CD4-positive, alpha-beta T cell (primary cell): Measurements from ENCODE around the gene LIG4. TPM values are rescaled to one million over a fixed set of nuclear protein-coding genes. Genes with fewer than 3 reads are reported as not detected.

ENCODE experiments used
- ATAC-seq: fragments of 200-7000 bp; cut with Tn5 transposase; one replicate; pipeline ENCODE4 v1.10.0; 2022; ENCODE audit warnings: mild to moderate bottlenecking; ENCODE audit not compliant: poor library complexity
- CTCF ChIA-PET: fragments of 350-600 bp; sonication (Branson Sonifier 250); formaldehyde crosslinking; loops from one replicate; lab custom pipeline; 2021; ENCODE audit warnings: antibody characterized with exemption, inconsistent platforms; lab: Charles Lee
- POLR2A ChIA-PET: fragments of 350-600 bp; sonication (Branson Sonifier 250); formaldehyde crosslinking; loops from one replicate; lab custom pipeline; 2021; ENCODE audit warnings: antibody characterized with exemption, inconsistent platforms; lab: Charles Lee
- DNase-seq, 14 experiments: peaks; one replicate each; pipeline ENCODE4 v3.0.0-alpha.2; 2013 to 2020; ENCODE audit warnings: mixed read lengths in 2 of 14
- H3K27ac ChIP-seq, 2 donors: one replicate each; pipeline versions ENCODE4 v1.5.1 to v1.7.0; 2013; ENCODE audit warnings: low read length in 2 of 2, low read depth in 1 of 2, mild to moderate bottlenecking in 1 of 2
- H3K27me3 ChIP-seq, 2 experiments: 1 replicate in 1 of 2; 2 replicates in 1 of 2; pipeline versions ENCODE4 v1.6.1 to v1.7.0; 2013; ENCODE audit warnings: low read length in 2 of 2, control low read depth in 1 of 2, mild to moderate bottlenecking in 1 of 2, moderate library complexity in 1 of 2; ENCODE audit not compliant: insufficient read depth in 2 of 2, control insufficient read depth in 1 of 2
- H3K36me3 ChIP-seq: one replicate; pipeline ENCODE4 v1.6.1; 2013; ENCODE audit warnings: low read length, control low read depth; ENCODE audit not compliant: insufficient read depth
- H3K4me1 ChIP-seq: one replicate; pipeline ENCODE4 v1.6.1; 2013; ENCODE audit warnings: low read length, control low read depth; ENCODE audit not compliant: insufficient read depth
- H3K4me3 ChIP-seq: one replicate; pipeline ENCODE4 v1.5.1; 2013; ENCODE audit warnings: mild to moderate bottlenecking, low read length, moderate library complexity
- H3K9me3 ChIP-seq, 2 experiments: 1 replicate in 1 of 2; 2 replicates in 1 of 2; pipeline versions ENCODE4 v1.6.1 to v1.7.0; 2013; ENCODE audit warnings: low read length in 2 of 2, mild to moderate bottlenecking in 2 of 2, control low read depth in 1 of 2, moderate library complexity in 1 of 2; ENCODE audit not compliant: control insufficient read depth in 1 of 2, insufficient read depth in 1 of 2
- H3K27ac Mint-ChIP-seq: one replicate; pipeline ENCODE4 v1.8.0; 2020; ENCODE audit warnings: mixed read lengths
- H3K27me3 Mint-ChIP-seq: one replicate; pipeline ENCODE4 v1.8.0; 2021; ENCODE audit warnings: mixed read lengths
- H3K36me3 Mint-ChIP-seq: one replicate; pipeline ENCODE4 v1.8.0; 2021; ENCODE audit warnings: low read depth, mixed read lengths
- H3K4me1 Mint-ChIP-seq: one replicate; pipeline ENCODE4 v1.8.0; 2021; ENCODE audit warnings: low read depth, mixed read lengths
- H3K4me3 Mint-ChIP-seq: one replicate; pipeline ENCODE4 v1.8.0; 2020; ENCODE audit warnings: mild to moderate bottlenecking, mixed read lengths
- H3K9me3 Mint-ChIP-seq: one replicate; pipeline ENCODE4 v1.8.0; 2020; ENCODE audit warnings: mixed read lengths
- intact Hi-C, 2 experiments: fragments of 100-400 bp; cut with DNase I in 1 of 2; cut with micrococcal nuclease in 1 of 2; formaldehyde crosslinking; loops; one replicate each; pipeline versions ENCODE4 v1.15.1 to v1.9.0; 2023 to 2025; cut with DNase I, micrococcal nuclease
- total RNA-seq, 174 experiments: library from RNA in 2 of 174; stranded (reverse) in 2 of 174; gene quantifications; one replicate each; pipeline ENCODE4 v1.2.3 and lab custom pipeline; 2021 to 2026
- TF ChIP-seq, protein P1 (sequence below): fragments of 200-600 bp; IDR thresholded peaks from one replicate; pipeline ENCODE4 v1.8.0; 2022; ENCODE audit warnings: antibody characterized with exemption, mild to moderate bottlenecking

The LIG4 gene
- total RNA-seq, 2 experiments from 2014 or later, result 1.5 to 1.6 TPM

DNA sequence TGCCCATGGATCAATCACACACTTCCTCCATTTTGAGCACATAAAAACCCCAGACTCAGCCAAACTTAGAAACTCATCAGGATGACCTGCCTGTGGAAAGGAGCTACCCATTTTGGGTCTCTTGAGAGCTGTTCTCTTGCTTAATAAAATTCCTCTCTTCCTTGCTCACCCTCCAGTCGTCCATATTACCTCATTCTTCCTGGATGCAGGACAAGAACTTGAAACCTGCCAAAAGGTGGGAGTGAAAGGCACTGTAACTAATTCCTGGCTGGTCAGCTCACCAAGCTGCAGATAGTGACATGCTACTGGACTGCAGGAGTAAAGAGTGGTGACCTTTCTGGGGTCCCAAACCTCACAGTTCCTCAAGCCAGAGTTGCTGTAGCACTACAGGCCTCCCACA is 20.2 kb downstream of the LIG4 start:
- no peak for DNase-seq
- TF ChIP-seq, protein P1, sequence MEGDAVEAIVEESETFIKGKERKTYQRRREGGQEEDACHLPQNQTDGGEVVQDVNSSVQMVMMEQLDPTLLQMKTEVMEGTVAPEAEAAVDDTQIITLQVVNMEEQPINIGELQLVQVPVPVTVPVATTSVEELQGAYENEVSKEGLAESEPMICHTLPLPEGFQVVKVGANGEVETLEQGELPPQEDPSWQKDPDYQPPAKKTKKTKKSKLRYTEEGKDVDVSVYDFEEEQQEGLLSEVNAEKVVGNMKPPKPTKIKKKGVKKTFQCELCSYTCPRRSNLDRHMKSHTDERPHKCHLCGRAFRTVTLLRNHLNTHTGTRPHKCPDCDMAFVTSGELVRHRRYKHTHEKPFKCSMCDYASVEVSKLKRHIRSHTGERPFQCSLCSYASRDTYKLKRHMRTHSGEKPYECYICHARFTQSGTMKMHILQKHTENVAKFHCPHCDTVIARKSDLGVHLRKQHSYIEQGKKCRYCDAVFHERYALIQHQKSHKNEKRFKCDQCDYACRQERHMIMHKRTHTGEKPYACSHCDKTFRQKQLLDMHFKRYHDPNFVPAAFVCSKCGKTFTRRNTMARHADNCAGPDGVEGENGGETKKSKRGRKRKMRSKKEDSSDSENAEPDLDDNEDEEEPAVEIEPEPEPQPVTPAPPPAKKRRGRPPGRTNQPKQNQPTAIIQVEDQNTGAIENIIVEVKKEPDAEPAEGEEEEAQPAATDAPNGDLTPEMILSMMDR, result no peak
- Mint-ChIP-seq H3K9me3 (peaks cover 16% of the 10 kb centered on the region), H3K27ac (no peak overlapping the region), H3K36me3 (no peaks in the 10 kb centered on the region), H3K27me3 (peaks cover 25% of the 10 kb centered on the region), H3K4me3 (no peak overlapping the region), H3K4me1 (no peaks in the 10 kb centered on the region)
- Histone ChIP-seq H3K9me3 (peaks cover 12 to 20% of the 10 kb centered on the region in 2 experiments), H3K27ac (no peak overlapping the region), H3K27me3 (peaks cover 0 to 7% of the 10 kb centered on the region in 2 experiments), H3K4me3 (no peak overlapping the region), H3K4me1 (no peaks in the 10 kb centered on the region), H3K36me3 (no peaks in the 10 kb centered on the region)
- intact Hi-C loops, result no loop called here
- ChIA-PET CTCF (no interaction called here), POLR2A (no interaction called here)
- ATAC-seq, result no peak

DNA sequence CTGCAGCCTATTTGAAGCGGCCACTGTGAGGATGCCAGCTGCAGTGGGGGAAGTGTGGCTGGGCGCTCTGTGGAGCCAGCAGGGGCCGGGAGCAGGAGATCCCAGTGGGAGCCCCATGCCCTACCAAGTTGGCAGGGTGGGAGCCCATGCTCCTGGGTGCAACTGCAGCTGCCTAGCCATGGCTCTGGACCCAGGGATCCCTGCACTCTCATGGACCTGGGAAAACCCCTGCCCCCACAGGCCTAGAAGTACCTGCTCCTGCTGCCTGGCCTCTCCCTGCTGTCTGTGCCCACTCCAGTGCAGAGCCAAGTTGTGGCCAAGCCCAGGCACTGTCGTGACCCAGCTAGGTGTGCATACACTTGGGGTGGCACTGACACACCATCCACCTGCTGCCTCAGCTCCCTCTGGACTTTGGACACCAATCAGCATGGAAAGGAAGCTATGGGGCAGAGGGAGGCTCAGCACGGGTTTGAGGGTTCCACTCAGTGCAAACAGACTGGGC is 20.9 kb downstream of the LIG4 start:
- peaks cover 30% of the 10 kb centered on the region for H3K27me3 Mint-ChIP-seq
- no peaks in the 10 kb centered on the region for H3K36me3 Mint-ChIP-seq
- ChIA-PET POLR2A (no interaction called here), CTCF (no interaction called here)
- intact Hi-C loops, result no loop called here
- ATAC-seq (no peak), DNase-seq (no peak)
- H3K9me3 Mint-ChIP-seq, result peaks cover 16% of the 10 kb centered on the region
- Histone ChIP-seq H3K4me1 (no peaks in the 10 kb centered on the region), H3K27me3 (peaks cover 0 to 7% of the 10 kb centered on the region in 2 experiments), H3K4me3 (no peak overlapping the region), H3K36me3 (no peaks in the 10 kb centered on the region), H3K9me3 (peaks cover 12 to 20% of the 10 kb centered on the region in 2 experiments), H3K27ac (no peak overlapping the region)
- no peak overlapping the region for H3K27ac Mint-ChIP-seq
- TF ChIP-seq, protein P1, result no peak
- no peaks in the 10 kb centered on the region for H3K4me1 Mint-ChIP-seq
- no peak overlapping the region for H3K4me3 Mint-ChIP-seq

DNA sequence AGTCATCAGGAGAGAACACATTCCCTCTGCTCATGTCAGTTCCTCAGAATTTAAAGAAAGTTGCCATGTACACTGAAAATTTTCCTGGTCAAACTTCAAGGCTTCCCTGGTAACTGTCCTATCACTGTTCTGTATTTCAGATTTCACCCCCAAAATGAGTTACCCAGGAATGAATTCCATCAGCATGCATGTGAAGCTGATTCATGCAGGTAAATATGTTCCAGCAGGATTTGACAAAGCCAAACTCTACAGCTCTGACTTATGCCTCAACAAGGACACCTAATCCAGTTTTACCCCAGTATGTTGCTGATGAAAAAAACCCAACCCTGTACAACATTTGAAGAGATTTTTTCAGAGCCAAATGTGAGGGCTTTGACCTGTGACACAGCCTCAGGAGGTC is 21.5 kb downstream of the LIG4 start:
- Histone ChIP-seq H3K4me3 (no peak overlapping the region), H3K27ac (no peak overlapping the region), H3K36me3 (no peaks in the 10 kb centered on the region), H3K9me3 (peaks cover 12 to 20% of the 10 kb centered on the region in 2 experiments), H3K27me3 (peaks cover 0 to 7% of the 10 kb centered on the region in 2 experiments), H3K4me1 (no peaks in the 10 kb centered on the region)
- no peak overlapping the region for H3K4me3 Mint-ChIP-seq
- H3K9me3 Mint-ChIP-seq, result peaks cover 16% of the 10 kb centered on the region
- CTCF ChIA-PET, result no interaction called here
- DNase-seq (no peak), ATAC-seq (no peak)
- no peak overlapping the region for H3K27ac Mint-ChIP-seq
- no peaks in the 10 kb centered on the region for H3K36me3 Mint-ChIP-seq
- TF ChIP-seq, protein P1, result no peak
- POLR2A ChIA-PET, result no interaction called here
- peaks cover 31% of the 10 kb centered on the region for H3K27me3 Mint-ChIP-seq
- intact Hi-C loops, result no loop called here
- no peaks in the 10 kb centered on the region for H3K4me1 Mint-ChIP-seq
